NCI-H82 treated with DMSO at 0.1 percent for 48 hours (cell line): ENCODE results near the gene MAPKAP1.
"Not testable (repeated sequence)": the region's sequence is repeated elsewhere in the genome, so short reads cannot be mapped to it uniquely, and the experiment has no call there.

ENCODE experiments used
- DNase-seq: peaks from one replicate; lab custom pipeline; 2025; ENCODE audit not compliant: unreplicated experiment; lab: John Stamatoyannopoulos, UW

MAPKAP1 gene

GRCh38 chr9:125421166-125421565 is 285.8 kb downstream of the MAPKAP1 start:
- DNase-seq, result no peak

DNA sequence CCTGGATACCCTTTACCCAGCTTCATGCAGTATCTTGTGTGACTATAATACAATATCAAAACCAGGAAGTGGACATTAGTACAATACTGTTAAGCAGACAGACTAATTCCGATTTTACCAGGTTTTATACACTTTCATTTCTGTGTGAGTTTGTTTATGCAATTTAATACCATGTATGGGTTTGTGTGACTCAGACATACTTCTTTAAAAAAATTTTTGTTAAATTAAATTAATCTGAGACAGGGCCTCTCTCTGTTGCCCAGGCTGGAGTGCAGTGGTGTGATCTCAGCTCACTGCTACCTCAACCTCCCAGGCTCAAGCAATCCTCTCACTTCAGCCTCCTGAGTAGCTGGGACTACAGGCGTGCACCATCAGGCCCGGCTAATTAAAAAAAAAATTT is 288.6 kb downstream of the MAPKAP1 start:
- no peak for DNase-seq

DNA sequence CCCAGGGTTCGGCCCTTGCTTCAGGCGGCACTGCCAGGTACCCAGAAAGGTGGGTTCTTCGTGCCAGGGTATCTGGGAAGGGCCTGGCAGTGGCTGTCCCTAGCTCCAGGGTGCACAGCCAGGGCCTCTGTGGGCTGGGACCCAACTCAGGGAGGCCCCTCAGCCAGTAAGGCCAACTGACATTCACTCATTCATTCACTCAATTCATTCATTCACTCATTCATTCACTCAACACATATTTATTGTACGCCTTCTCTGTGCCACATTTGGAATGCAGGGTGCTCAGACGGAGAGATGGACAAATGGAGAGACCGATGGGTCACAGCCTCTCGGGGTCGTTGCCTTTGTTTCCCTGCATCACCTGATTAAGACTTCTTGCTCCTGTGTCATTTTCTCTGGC is 290.5 kb downstream of the MAPKAP1 start:
- no peak for DNase-seq

DNA sequence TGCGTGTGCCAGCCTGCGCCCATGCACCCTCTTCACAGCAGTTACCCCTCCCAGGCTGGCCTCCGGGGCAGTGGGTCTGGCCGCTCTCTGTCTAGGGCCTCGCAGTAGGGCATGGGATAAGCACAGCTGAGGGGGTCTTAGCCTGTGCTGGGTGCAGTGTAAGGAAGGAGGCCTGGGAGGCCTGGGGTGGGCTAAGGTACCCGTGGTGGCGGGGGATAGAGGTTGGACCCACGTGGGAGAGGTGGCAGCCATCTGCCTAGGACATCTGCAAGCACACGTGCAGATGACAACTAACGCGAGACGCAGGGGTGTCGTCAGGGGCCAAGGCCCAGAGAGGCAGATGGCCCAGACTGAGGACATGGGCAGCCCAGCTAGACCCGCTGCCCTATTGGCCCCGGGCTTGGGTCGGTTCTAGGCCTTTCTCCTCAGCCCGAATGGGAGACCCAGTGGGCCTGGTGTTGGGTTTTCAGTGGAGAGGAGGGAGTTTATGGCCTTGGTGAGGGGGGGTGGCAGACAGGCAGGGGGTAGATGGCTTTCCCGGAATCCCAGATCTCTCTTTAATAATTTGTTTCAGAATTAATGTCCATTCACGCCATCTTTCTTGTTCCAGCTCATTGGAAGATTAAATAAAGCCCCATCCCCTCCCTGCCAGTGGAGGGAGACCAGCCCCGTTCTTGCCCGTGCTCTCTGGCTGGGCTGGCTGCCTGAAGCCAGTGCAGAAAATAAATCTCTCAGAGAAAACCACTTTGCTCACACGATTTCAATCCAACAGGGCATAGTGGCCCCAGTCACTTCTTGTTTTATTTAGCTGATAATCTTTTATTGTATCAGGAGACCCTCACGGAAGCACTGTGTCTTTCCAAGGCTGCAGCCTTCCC is 291.2 kb downstream of the MAPKAP1 start:
- no peak for DNase-seq

- no peak for DNase-seq
Observed at GRCh38 chr9:125413579-125413978, 293.4 kb downstream of the MAPKAP1 start.

DNA sequence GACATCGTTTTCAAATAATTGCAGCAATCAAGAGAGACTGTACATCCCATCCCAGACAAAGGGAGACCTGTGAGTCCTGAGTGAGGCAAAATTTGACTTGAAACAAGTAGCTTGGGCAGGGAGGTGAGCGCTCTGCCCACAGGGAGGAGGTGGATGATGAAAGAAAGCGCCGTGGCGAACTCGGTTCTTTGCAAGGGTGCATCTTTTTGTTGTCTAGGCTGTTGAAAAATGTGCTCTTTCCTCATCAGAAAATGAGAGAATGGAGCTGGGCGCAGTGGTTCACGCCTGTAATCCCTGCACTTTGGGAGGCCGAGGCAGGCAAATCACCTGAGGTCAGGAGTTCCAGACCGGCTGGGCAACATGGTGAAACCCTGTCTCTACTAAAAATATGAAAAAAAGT is 294.8 kb downstream of the MAPKAP1 start:
- no peak for DNase-seq

DNA sequence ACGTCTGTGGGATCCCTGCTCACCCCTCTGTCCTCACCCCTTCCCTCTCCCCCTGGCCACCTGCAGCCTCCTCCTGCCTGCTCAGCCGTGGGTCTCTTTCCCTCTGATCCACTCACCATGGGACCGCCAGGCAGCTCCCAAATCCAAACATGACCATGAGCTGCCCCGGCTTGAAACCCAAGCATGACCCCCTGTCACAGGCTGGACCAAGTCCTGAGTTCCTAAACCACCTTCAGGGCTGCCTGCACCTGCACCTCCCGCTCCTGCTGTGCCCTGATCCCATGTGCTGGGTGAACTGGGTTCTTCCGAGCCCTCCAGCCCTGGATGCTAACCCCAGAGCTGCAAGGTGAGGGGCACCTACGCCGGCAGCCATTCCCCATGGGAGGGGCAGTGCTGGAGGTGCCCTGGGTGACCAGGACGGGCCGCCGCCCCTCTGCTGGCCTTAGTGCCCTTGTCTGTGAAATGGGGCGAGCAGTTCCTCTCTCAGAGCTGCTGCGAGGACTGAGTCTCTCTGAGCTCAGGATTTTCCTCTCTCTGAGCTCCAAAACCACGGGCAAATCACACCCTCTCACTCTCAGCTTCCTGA is 295.7 kb downstream of the MAPKAP1 start:
- no peak for DNase-seq

DNA sequence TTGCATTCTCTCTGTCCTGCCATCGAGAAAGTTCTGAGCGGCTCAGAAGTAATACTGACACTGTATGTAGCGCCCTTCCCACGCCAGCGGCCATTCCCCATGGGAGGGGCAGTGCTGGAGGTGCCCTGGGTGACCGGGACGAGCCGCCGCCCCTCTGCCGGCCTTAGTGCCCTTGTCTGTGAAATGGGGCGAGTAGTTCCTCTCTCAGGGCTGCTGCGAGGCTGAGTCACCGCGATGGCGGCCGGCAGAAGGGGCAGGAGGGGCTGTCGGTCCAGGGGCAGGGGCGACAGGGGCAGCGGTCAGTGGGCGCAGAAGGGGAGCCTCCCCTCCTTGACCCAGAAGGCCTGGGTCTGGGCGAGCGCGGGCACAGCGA is 296.5 kb downstream of the MAPKAP1 start:
- no peak for DNase-seq

DNA sequence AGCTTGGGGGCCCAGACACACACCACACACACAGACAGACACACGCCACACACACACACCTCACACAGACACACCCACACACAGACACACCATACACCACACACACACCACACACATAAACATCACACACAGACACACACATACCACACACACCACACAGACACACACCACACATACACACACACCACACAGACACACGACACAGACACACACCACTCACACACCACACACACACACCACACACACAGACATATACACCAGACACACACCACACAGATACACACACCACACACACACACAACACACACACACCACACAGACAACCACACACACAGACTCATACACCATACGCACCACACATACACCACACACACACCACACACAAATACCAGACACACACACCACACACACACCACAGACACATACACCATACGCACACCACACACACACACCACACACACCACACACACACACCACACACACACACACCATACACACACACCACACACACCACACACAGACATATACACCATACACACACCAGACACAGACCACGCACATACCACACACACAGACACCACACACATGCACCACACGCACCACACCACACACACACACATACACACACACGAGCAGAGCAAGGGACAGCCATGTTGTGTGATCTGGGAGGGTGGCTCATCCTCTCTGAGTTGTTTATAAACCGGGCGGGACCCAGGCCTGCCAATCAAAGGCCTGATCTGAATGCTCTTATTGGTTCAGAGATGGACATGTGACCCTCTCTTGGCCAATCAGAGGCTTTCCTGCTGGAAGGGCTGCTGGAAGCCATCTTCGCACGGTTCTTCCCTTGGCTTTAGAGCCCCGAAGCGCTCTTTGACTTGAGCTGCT is 297.1 kb downstream of the MAPKAP1 start:
- no peak for DNase-seq

DNA sequence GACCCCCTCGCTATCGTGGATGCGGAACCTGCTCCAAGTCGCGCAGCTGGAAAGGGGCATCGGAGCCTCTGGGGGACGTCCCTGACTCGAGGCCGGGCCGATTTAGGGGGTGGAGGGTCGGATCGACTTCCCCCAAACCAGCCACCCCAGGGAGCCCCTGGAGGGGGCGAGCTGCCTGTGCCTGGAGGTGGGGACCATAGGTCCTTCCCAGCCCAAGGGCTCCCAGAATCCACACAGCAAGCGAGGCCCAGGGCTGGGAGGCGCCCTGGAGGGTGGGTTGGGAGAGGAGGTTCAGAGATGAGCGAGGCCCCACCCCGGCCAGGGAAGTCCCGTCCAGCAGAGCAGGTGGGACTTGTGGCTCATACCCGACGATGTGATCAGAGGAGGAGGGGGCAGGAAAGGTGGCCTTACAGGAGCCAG is 297.8 kb downstream of the MAPKAP1 start:
- DNase-seq, result no peak

- DNase-seq, result peak; percentile 15
Observed at GRCh38 chr9:125407974-125408900, 298.8 kb downstream of the MAPKAP1 start.

DNA sequence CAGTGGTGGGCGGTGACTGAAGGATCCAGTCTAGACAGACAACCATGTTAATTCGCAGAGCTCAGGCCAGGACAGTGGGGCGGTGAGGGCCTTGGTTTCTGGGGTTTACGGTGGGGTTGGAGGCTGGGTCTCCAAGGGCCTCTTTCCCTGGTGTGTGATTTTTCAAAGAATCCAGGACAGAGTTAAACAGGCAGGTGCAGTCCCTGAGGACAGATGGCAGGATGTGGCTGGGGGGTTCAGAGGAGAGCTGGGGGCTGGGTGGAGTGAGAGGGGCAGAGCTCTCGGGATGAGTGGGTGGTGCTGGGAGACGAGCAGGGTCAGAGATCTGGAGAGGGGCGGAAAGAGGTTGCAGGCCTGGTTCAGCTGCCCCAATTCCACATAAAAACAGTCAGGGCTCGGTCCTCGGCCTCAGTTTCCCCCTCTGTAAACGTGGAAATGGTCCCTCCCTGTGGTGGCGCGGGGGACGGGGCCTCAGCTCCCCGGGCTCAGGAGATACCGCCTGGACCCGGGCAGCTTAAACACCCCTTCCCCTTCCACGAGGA is 299.5 kb downstream of the MAPKAP1 start:
- DNase-seq, result no peak

DNA sequence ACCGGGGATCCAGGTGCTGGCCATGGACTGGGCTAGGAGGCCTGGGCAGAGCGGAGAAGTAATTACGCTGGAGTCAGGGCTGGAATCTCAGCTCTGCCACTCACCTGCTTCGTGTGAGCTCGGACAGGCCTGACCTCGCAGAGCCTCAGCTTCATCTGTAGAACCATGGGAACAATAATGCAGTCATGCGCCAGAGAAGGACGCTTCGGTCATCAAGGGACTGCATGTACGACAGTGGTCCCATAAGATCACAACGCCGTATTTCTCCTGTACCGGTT is 300.3 kb downstream of the MAPKAP1 start:
- no peak for DNase-seq

GRCh38 chr9:125405938-125406809 is 300.8 kb downstream of the MAPKAP1 start:
- no peak for DNase-seq

DNA sequence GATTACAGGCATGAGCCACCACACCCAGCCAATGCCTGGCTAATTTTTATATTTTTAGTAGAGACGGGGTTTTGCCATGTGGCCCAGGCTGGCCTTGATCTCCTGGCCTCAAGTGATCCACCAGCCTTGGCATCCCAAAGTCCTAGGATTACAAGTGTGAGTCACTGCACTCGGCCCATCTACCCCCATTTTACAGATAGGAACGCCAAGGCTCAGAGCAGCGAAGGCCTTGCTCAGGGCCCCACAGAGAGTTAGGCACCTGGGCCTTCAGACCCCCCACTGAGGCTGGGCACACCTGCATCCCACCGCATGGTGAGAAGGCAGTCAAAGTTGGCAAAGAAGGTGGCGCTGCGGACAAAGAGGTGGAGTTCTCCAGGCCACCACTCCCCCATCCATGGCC is 302.3 kb downstream of the MAPKAP1 start:
- DNase-seq, result no peak

DNA sequence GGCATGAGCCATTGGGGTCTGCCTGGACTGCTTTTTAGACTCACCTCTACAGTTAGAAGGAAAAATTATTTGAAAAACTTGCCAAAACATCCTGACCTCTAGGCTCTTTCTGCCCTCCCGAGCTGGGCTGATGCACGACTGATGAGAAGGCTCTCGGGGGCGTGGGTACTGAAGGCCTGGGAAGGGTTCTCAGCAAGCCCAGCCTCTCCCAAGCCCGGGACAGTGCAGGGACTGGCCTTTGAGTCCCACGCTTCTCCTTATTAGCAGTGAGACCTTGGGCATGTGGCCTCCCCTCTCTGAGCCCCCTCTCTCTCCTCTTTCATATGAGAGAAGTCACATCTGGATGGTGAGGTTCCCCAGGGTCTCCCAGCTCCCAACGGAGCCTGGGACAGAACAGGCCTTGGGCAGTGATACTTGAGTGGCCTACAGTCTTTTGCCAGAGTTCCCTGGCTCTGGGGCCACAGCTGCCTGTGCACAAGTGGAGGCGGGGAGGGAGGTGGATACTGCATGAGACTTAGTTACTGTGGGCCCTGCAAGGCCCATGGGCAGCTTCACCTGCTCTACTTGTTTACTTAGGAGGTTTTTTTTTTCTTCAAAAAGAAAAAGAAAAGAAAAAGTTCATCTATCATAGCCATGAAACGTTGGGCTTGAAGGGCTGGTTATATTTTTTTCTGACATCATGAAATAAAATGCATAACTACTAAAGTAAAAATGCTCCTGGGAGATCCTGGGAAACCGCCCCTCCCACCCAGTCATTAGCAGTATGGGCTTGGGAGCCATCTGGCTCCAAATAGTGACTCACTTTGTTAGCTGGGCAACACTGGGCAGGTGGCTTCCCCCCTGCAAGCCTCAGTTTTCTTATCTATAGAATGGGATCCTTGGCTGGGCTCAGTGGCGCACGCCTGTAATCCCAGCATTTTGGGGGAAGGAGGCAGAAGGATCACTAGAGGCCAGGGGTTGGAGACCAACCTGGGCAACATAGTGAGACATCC is 306.0 kb downstream of the MAPKAP1 start:
- no peak for DNase-seq

GRCh38 chr9:125400232-125400631 is 306.8 kb downstream of the MAPKAP1 start:
- DNase-seq, result not testable (repeated sequence)

GRCh38 chr9:125399666-125400065 is 307.3 kb downstream of the MAPKAP1 start:
- no peak for DNase-seq
